Body of pancreas (tissue), 4 donors: ENCODE data around the gene OR10A3.

Experiments
- POLR2A ChIP-seq, 3 donors: fragments of 450-650 bp; IDR thresholded peaks; one replicate each; pipeline ENCODE4 v1.6.1; 2016; ENCODE audit warnings: antibody characterized with exemption in 3 of 3, mild to moderate bottlenecking in 2 of 3
- TF ChIP-seq, protein P1 (sequence below), 7 experiments: fragments of 450-650 bp in 4 of 7; fragments of 200-600 bp in 3 of 7; sonication (generic) in 3 of 7; IDR thresholded peaks; one replicate each; pipeline ENCODE4 v1.5.1; 2016 to 2019; ENCODE audit warnings: antibody characterized with exemption in 7 of 7

DNA sequence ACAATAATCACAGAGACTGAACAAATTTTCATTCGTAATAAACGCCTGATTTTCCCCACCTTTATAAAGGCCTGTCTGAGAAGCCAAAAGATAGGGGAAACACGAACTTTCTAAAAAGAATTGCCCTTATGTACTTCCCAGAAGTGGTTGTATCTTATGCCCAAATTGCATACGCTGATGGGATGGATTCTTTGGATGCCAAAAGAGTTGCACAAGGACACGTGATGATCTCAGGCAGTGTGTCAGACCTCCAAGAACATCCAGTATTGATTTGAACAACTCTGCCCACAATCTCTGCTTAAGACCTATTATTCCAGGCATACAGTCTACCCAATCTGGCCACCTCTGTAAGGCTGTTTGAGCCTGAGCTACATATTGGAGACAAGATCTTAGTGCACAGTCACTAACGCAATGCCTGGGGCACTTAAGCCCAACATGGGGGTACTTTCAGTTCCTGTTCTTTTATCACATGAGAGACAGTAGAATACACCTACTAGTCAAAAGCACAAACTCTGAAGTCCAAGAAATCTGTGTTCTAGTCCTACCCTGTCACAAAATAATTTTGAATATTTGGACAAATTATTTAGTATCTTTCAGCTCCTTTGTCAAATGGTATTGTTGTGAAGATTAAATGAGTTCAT, 49.3 kb downstream of the OR10A3 start:
- TF ChIP-seq, protein P1, sequence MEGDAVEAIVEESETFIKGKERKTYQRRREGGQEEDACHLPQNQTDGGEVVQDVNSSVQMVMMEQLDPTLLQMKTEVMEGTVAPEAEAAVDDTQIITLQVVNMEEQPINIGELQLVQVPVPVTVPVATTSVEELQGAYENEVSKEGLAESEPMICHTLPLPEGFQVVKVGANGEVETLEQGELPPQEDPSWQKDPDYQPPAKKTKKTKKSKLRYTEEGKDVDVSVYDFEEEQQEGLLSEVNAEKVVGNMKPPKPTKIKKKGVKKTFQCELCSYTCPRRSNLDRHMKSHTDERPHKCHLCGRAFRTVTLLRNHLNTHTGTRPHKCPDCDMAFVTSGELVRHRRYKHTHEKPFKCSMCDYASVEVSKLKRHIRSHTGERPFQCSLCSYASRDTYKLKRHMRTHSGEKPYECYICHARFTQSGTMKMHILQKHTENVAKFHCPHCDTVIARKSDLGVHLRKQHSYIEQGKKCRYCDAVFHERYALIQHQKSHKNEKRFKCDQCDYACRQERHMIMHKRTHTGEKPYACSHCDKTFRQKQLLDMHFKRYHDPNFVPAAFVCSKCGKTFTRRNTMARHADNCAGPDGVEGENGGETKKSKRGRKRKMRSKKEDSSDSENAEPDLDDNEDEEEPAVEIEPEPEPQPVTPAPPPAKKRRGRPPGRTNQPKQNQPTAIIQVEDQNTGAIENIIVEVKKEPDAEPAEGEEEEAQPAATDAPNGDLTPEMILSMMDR (IDR thresholded peaks at IDR 0.05), result no peak
- no peak for TF ChIP-seq POLR2A (IDR thresholded peaks at IDR 0.05)
